Prostate gland (tissue), 2 donors: ENCODE measurements around the gene TMCO4. TPM values are rescaled to one million over a fixed set of nuclear protein-coding genes. Genes with fewer than 3 reads are reported as not detected.

ENCODE experiments used
- DNase-seq: peaks from one replicate; pipeline ENCODE4 v3.0.0-alpha.2; 2019; ENCODE audit warnings: low spot score
- H3K27ac ChIP-seq, 2 donors: fragments of 200-600 bp; sonication (generic); 2 replicates each; pipeline ENCODE4 v1.5.1; 2017 to 2019
- H3K27me3 ChIP-seq: fragments of 200-600 bp; sonication (generic); replicated peaks from 2 replicates; pipeline ENCODE4 v1.5.1; 2019; ENCODE audit not compliant: insufficient read depth
- H3K36me3 ChIP-seq, 2 donors: fragments of 200-600 bp; sonication (generic); 1 replicate in 1 of 2; 2 replicates in 1 of 2; pipeline versions ENCODE4 v1.5.1 to v1.8.1; 2017 to 2019
- H3K4me1 ChIP-seq: fragments of 200-600 bp; sonication (generic); replicated peaks from 2 replicates; pipeline ENCODE4 v1.5.1; 2019
- H3K4me3 ChIP-seq, 2 donors: fragments of 200-600 bp; sonication (generic); 2 replicates each; pipeline ENCODE4 v1.5.1; 2017 to 2019
- H3K9me3 ChIP-seq: fragments of 200-600 bp; sonication (generic); 2 replicates; pipeline ENCODE4 v1.5.1; 2017
- CTCF ChIP-seq, 4 experiments: fragments of 200-600 bp in 2 of 4; fragments of 450-650 bp in 2 of 4; sonication (generic) in 2 of 4; IDR thresholded peaks; 1 replicate in 3 of 4; 2 replicates in 1 of 4; pipeline ENCODE4 v1.5.1; 2016 to 2019; ENCODE audit warnings: antibody characterized with exemption in 4 of 4, mild to moderate bottlenecking in 2 of 4, moderate library complexity in 2 of 4
- POLR2A ChIP-seq: fragments of 450-650 bp; IDR thresholded peaks from one replicate; pipeline ENCODE4 v1.6.1; 2016; ENCODE audit warnings: antibody characterized with exemption, mild to moderate bottlenecking
- POLR2AphosphoS5 ChIP-seq: sonication (generic); formaldehyde crosslinking; IDR thresholded peaks from one replicate; pipeline ENCODE4 v1.6.1; 2017; ENCODE audit warnings: antibody characterized with exemption
- WGBS: methylation state at CpG from one replicate; pipeline ENCODE4 v1.1.5; 2018; 5-methylcytosine and 5-hydroxymethylcytosine counted together
- intact Hi-C: fragments of 100-400 bp; cut with DNase I; formaldehyde crosslinking; loops from one replicate; pipeline ENCODE4 v1.14.2; 2022
- total RNA-seq, 2 donors: library from RNA; depleted of rRNA; stranded (reverse); fragments of >200 nt; gene quantifications; one replicate each; pipeline ENCODE4 v1.1.0, GENCODE V29; 2016

TMCO4 gene
- total RNA-seq, 2 donors from 2014 or later = 60.5 to 89.9 TPM

- H3K4me1 ChIP-seq = peaks cover 2% of the 10 kb centered on the region
- TF ChIP-seq POLR2AphosphoS5 (no peak), POLR2A (no peak), CTCF (IDR thresholded peaks at IDR 0.05) (no peak)
- WGBS = 94% methylated on average over 2 of the region's 2 CpGs
- intact Hi-C loops = no loop called here
- H3K4me3 ChIP-seq = no peak overlapping the region
- H3K27ac ChIP-seq = no peak overlapping the region
- DNase-seq = no peak
- no peaks in the 10 kb centered on the region for H3K27me3 ChIP-seq
- H3K36me3 ChIP-seq = no peaks in the 10 kb centered on the region
- no peaks in the 10 kb centered on the region for H3K9me3 ChIP-seq
Observed at GRCh38 chr1:19633106-19633505, 166.6 kb downstream of the TMCO4 start.

Other genes with a start within 250 kb of the TMCO4 start
- gene NBL1, start 155.6 kb downstream of the TMCO4 start, total RNA-seq = 100 to 1,000 TPM; 268 to 514 TPM
- not detected for gene HTR6, start 135.0 kb downstream of the TMCO4 start, total RNA-seq
- gene RNF186, start 15.4 kb upstream of the TMCO4 start, total RNA-seq = not detected
- gene OTUD3, start 82.5 kb upstream of the TMCO4 start, total RNA-seq = 10 to 100 TPM in 1 of 2 donors, 1 to 10 TPM in 1; 5.3 to 16.5 TPM
- not detected for gene PLA2G2E, start 123.7 kb upstream of the TMCO4 start, total RNA-seq
- gene PLA2G2A, start 179.7 kb upstream of the TMCO4 start, total RNA-seq = 100 to 1,000 TPM; 106 to 146 TPM